Measurements from ENCODE around the gene CATSPERB. TPM values are rescaled to one million over a fixed set of nuclear protein-coding genes. Genes with fewer than 3 reads are reported as not detected.
A peak's percentile ranks its signal among the peaks of the same experiment; 100 is the strongest.
"Not testable (repeated sequence)": the region's sequence is repeated elsewhere in the genome, so short reads cannot be mapped to it uniquely, and the experiment has no call there.

The CATSPERB gene
- total RNA-seq, 6 experiments from 2014 or later, result 0.19 to 0.55 (median 0.38) TPM; not detected in 1

DNA sequence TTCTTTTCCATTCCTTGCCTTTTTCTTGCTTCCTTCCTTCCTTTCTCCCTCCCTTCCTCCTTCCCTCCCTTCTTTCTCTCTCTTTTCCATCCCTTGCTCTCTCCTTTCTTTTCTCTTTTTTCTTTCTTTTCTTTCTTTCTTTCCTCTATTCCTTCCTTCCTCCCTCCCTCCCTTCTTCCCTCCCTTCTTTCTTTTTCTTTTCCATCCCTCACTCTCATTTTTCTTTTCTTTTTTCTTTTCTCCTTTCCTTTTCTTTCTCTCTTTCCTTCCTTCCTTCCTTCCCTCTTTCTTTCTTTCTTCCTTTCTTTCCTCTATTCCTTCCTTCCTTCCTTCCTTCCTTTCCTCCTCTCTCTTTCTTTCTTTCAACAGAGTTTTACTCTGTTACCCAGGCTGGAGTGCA lies 186.7 kb downstream of the CATSPERB start:
- TF ChIP-seq POLR2A (IDR thresholded peaks at IDR 0.05), result no peak
- TF ChIP-seq, protein P1, sequence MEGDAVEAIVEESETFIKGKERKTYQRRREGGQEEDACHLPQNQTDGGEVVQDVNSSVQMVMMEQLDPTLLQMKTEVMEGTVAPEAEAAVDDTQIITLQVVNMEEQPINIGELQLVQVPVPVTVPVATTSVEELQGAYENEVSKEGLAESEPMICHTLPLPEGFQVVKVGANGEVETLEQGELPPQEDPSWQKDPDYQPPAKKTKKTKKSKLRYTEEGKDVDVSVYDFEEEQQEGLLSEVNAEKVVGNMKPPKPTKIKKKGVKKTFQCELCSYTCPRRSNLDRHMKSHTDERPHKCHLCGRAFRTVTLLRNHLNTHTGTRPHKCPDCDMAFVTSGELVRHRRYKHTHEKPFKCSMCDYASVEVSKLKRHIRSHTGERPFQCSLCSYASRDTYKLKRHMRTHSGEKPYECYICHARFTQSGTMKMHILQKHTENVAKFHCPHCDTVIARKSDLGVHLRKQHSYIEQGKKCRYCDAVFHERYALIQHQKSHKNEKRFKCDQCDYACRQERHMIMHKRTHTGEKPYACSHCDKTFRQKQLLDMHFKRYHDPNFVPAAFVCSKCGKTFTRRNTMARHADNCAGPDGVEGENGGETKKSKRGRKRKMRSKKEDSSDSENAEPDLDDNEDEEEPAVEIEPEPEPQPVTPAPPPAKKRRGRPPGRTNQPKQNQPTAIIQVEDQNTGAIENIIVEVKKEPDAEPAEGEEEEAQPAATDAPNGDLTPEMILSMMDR (IDR thresholded peaks at IDR 0.05), result no peak
- no peaks in the 10 kb centered on the region for H3K27me3 ChIP-seq
- no peaks in the 10 kb centered on the region for H3K36me3 ChIP-seq
- no peak for ATAC-seq
- no peak overlapping the region for H3K4me3 ChIP-seq
- H3K4me1 ChIP-seq, result no peaks in the 10 kb centered on the region
- intact Hi-C loops (cut with DNase I), result no loop called here
- no peak overlapping the region for H3K27ac ChIP-seq
- DNase-seq, result no peak
- peaks cover 0 to 8% (median 0%) of the 10 kb centered on the region in 4 donors for H3K9me3 ChIP-seq

DNA sequence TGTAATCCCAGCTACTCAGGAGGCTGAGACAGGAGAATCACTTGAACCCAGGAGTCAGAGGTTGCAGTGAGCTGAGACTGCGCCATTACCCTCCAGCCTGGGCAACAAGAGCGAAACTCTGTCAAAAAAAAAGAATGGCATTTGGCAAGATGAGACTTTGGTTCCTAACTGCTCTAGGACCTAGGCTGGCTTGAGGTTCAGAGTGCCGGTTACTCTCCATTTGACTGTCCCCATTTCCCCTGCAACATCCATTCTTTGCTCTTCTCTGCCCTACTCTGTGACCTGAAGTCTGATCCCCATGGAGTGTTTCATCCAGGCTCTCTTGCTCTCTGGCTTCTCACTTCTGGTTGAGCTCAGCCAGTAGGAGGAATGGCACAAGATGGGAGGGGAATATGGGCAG lies 195.6 kb downstream of the CATSPERB start:
- H3K27ac ChIP-seq, result no peak overlapping the region
- H3K36me3 ChIP-seq, result no peaks in the 10 kb centered on the region
- no peak overlapping the region for H3K4me3 ChIP-seq
- peaks cover 0 to 6% (median 0%) of the 10 kb centered on the region in 4 donors for H3K4me1 ChIP-seq
- no peak for DNase-seq
- H3K9me3 ChIP-seq, result no peaks in the 10 kb centered on the region
- peak in 2 of 4 donors; percentile 29 to 43 for ATAC-seq
- H3K27me3 ChIP-seq, result no peaks in the 10 kb centered on the region
- 40% methylated on average over 1 of the region's 3 CpGs for WGBS (ENCODE audit: insufficient coverage, low coverage, low lambda C conversion rate, missing lambda C conversion rate)
- TF ChIP-seq POLR2A (IDR thresholded peaks at IDR 0.05), result no peak
- TF ChIP-seq, protein P1 (IDR thresholded peaks at IDR 0.05), result no peak
- intact Hi-C loops (cut with DNase I), result no loop called here

DNA sequence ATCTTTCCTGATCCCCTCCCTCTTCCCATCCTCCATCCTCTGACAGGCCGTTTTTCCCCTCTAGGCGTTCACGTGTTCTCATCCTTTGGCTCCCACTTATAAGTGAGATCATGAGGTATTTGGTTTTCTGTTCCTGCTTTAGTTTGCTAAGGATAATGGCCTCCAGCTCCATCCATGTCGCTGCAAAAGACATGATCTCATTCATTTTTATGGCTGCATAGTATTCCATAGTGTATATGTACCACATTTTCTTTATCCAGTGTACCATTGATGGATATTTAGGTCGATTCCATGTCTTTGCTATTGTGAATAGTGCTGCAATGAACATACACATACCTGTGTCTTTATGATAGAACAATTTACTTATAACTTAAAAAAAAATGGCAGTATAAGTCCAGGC lies 197.8 kb downstream of the CATSPERB start:
- 79% methylated on average over 5 of the region's 5 CpGs for WGBS (ENCODE audit: insufficient coverage, low coverage, low lambda C conversion rate, missing lambda C conversion rate)
- intact Hi-C loops (cut with DNase I); H3K27me3 ChIP-seq; H3K9me3 ChIP-seq; DNase-seq; ATAC-seq; H3K27ac ChIP-seq; H3K4me1 ChIP-seq; H3K4me3 ChIP-seq; H3K36me3 ChIP-seq: not testable (repeated sequence)

DNA sequence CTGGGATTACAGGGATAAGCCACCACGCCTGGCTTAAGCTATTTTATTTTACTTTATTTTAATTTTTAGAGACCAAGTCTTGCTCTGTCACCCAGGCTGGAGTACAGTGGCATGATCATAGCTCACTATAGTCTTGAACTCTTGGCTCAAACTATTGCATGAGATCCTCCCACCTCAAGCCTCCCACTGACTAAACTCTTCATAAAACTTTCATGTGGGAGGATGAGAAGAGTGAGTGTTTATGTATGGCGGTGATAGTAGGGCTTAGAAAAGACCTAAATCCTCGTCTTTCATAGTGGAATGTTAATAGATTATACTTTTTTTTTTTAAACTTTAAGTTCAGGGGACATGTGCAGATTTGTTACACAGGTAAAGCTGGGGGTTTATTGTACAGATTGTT lies 198.3 kb downstream of the CATSPERB start:
- TF ChIP-seq, protein P1 (IDR thresholded peaks at IDR 0.05), result no peak
- no peak for TF ChIP-seq POLR2A (IDR thresholded peaks at IDR 0.05)
- ATAC-seq (no peak), DNase-seq (no peak)
- Histone ChIP-seq H3K27ac (no peak overlapping the region), H3K4me1 (peaks cover 0 to 6% (median 1%) of the 10 kb centered on the region in 4 donors), H3K9me3 (no peaks in the 10 kb centered on the region), H3K27me3 (no peaks in the 10 kb centered on the region), H3K36me3 (no peaks in the 10 kb centered on the region), H3K4me3 (no peak overlapping the region)
- intact Hi-C loops (cut with DNase I), result no loop called here
- 71% methylated on average over 3 of the region's 3 CpGs for WGBS (ENCODE audit: insufficient coverage, low coverage, low lambda C conversion rate, missing lambda C conversion rate)

Small RNA genes lying within 50 kb of the gene (small RNA-seq; reads per million reads assigned to genes)
- gene AL133373.1 (0 reads per million in 2 experiments), gene POLR3GP1 (0 reads per million in 2 experiments), gene RF00012 (0 reads per million in 2 experiments)

Other genes starting within 250 kb of the CATSPERB start
- 10 to 100 TPM; 30.5 to 45.9 (median 39.6) TPM for gene PPP4R3A, start 221.8 kb downstream of the CATSPERB start, total RNA-seq
- 1 to 10 TPM; 1.0 to 6.5 (median 4.3) TPM for gene TC2N, start 135.4 kb upstream of the CATSPERB start, total RNA-seq
- gene FBLN5, start 215.6 kb upstream of the CATSPERB start, total RNA-seq, result 10 to 100 TPM in 5 of 6 experiments, 1 to 10 TPM in 1; 6.7 to 36.3 (median 17.8) TPM